A549 (cell line): ENCODE measurements around the gene TMTC1.

Source experiments
- CHD2 ChIP-seq: fragments of 150-350 bp; IDR thresholded peaks from 2 replicates; pipeline ENCODE4 v1.6.1; 2014; ENCODE audit warnings: low read length; ENCODE audit not compliant: partially characterized antibody
- CTCF ChIP-seq: fragments of >200 bp; sonication (Bioruptor Twin); formaldehyde crosslinking; IDR thresholded peaks from 3 replicates; pipeline ENCODE4 v1.5.1; 2016
- EHMT2 ChIP-seq: fragments of 200-600 bp; sonication (generic); IDR thresholded peaks from 2 replicates; pipeline ENCODE4 v1.6.1; 2016; ENCODE audit warnings: antibody characterized with exemption, low read depth, mild to moderate bottlenecking, moderate library complexity
- EP300 ChIP-seq, 2 experiments: fragments of >200 bp; sonication (Bioruptor Twin); formaldehyde crosslinking; IDR thresholded peaks; 2 replicates in 1 of 2; 3 replicates in 1 of 2; pipeline ENCODE4 v1.6.1; 2016 to 2017
- ESRRA ChIP-seq: fragments of 150-350 bp; IDR thresholded peaks from 2 replicates; pipeline ENCODE4 v1.6.1; 2014; ENCODE audit warnings: mild to moderate bottlenecking, low read length, borderline replicate concordance
- HOXB13 ChIP-seq: fragments of 250-450 bp; sonication (Bioruptor Pico); IDR thresholded peaks from 2 replicates; pipeline ENCODE4 v1.5.0; 2020; ENCODE audit warnings: low read depth, mild to moderate bottlenecking, moderate library complexity
- JUNB ChIP-seq: fragments of >200 bp; sonication (Bioruptor Twin); formaldehyde crosslinking; IDR thresholded peaks from 2 replicates; pipeline ENCODE4 v1.6.1; 2016
- MAFK ChIP-seq: fragments of 450-650 bp; IDR thresholded peaks from 2 replicates; pipeline ENCODE4 v1.6.1; 2014; ENCODE audit not compliant: partially characterized antibody
- POLR2AphosphoS2 ChIP-seq: conservative IDR thresholded peaks from 2 replicates; pipeline ENCODE4 v1.6.1; 2012; ENCODE audit warnings: low read length, improper control_type of control experiment, inconsistent platforms
- RFX5 ChIP-seq: fragments of 450-650 bp; IDR thresholded peaks from 2 replicates; pipeline ENCODE4 v1.7.1; 2014; ENCODE audit warnings: antibody characterized with exemption, mild to moderate bottlenecking, moderate library complexity
- SMC3 ChIP-seq: fragments of >200 bp; sonication (Bioruptor Twin); formaldehyde crosslinking; IDR thresholded peaks from 3 replicates; pipeline ENCODE4 v1.6.1; 2018; ENCODE audit warnings: inconsistent platforms
- USF2 ChIP-seq: fragments of 450-650 bp; IDR thresholded peaks from 2 replicates; pipeline ENCODE4 v1.6.1; 2014; ENCODE audit warnings: antibody characterized with exemption
- ZC3H11A ChIP-seq: fragments of 450-650 bp; IDR thresholded peaks from 2 replicates; pipeline ENCODE4 v1.6.1; 2014; ENCODE audit warnings: antibody characterized with exemption, mild to moderate bottlenecking

GRCh38 chr12:29759950-29760349 is 23.8 kb downstream of the TMTC1 start:
- TF ChIP-seq CTCF, result no peak
- TF ChIP-seq USF2, result no peak
- TF ChIP-seq EP300 (IDR thresholded peaks at IDR 0.05), result no peak
- TF ChIP-seq SMC3, result no peak
- no peak for TF ChIP-seq ESRRA
- no peak for TF ChIP-seq ZC3H11A
- no peak for TF ChIP-seq HOXB13 (CRISPR knock-in tag)
- TF ChIP-seq RFX5, result no peak
- no peak for TF ChIP-seq CHD2
- no peak for TF ChIP-seq JUNB
- no peak for TF ChIP-seq MAFK
- TF ChIP-seq POLR2AphosphoS2, result no peak
- TF ChIP-seq EHMT2, result no peak
